Motor neuron (in vitro differentiated cells): ENCODE results near the gene TAGLN2. TPM values are rescaled to one million over a fixed set of nuclear protein-coding genes. Genes with fewer than 3 reads are reported as not detected.
A peak's percentile ranks its signal among the peaks of the same experiment; 100 is the strongest.
"Not testable (repeated sequence)": the region's sequence is repeated elsewhere in the genome, so short reads cannot be mapped to it uniquely, and the experiment has no call there.

Experiments
- ATAC-seq, 8 experiments: fragments of 200-7000 bp; cut with Tn5 transposase; replicated peaks in 6 of 8; 2 replicates each; pipeline ENCODE4 v1.8.0; 2021; ENCODE audit warnings: mild to moderate bottlenecking in 8 of 8, moderate library complexity in 8 of 8
- H3K27ac ChIP-seq, 2 donors: fragments of 250-450 bp; sonication (Bioruptor Pico); 2 replicates each; pipeline ENCODE4 v1.9.0; 2021; ENCODE audit warnings: antibody characterized with exemption in 2 of 2, mild to moderate bottlenecking in 2 of 2, moderate library complexity in 1 of 2
- H3K4me1 ChIP-seq, 2 donors: fragments of 250-450 bp; sonication (Bioruptor Pico); replicated peaks in 1 of 2; 2 replicates each; pipeline ENCODE4 v1.6.1; 2021; ENCODE audit warnings: antibody characterized with exemption in 2 of 2, mild to moderate bottlenecking in 2 of 2, moderate library complexity in 1 of 2
- H3K4me3 ChIP-seq, 5 donors: fragments of 250-450 bp; sonication (Bioruptor Pico); 2 replicates each; pipeline ENCODE4 v1.9.0; 2021; ENCODE audit warnings: antibody characterized with exemption in 5 of 5, mild to moderate bottlenecking in 5 of 5, moderate library complexity in 4 of 5
- WGBS, 10 experiments: fragments of 450-650 bp; shearing (Covaris generic); methylation state at CpG; one replicate each; pipeline ENCODE4 v1.0.0; 2022; 5-methylcytosine and 5-hydroxymethylcytosine counted together
- in situ Hi-C, 9 experiments: fragments of 400-800 bp; cut with MboI; loops; one replicate each; pipeline ENCODE4 v1.15.0; 2021; ENCODE audit warnings: low sequenced_read_pairs in 9 of 9, low pct_unique_long_range_greater_than_20kb in 2 of 9; ENCODE audit not compliant: unreplicated experiment in 9 of 9
- total RNA-seq, 8 experiments: library from RNA; unstranded; fragments of 300-600 nt; gene quantifications; 2 replicates each; pipeline versions ENCODE4 v1.2.3 to v1.2.4, GENCODE V29; 2022

The TAGLN2 gene
- total RNA-seq, 8 experiments from 2014 or later, result 9.4 to 296 (median 93.0) TPM

GRCh38 chr1:159916242-159917051 is 8.9 kb downstream of the TAGLN2 start:
- 26 to 90% (median 52%) methylated on average over 2 to 8 of the region's 9 CpGs for WGBS, 10 experiments
- H3K27ac ChIP-seq, result no peak overlapping the region

GRCh38 chr1:159915571-159916241 is 9.6 kb downstream of the TAGLN2 start:
- ATAC-seq, result peak in 7 of 8 experiments; percentile 9 to 67 (median 25)
- peaks cover 10 to 14% of the 10 kb centered on the region in 2 donors for H3K4me1 ChIP-seq
- 20 to 90% (median 44%) methylated on average over 1 to 5 of the region's 5 CpGs for WGBS, 10 experiments
- in situ Hi-C loops, result no loop called here
- no peak overlapping the region for H3K27ac ChIP-seq
- no peak overlapping the region for H3K4me3 ChIP-seq

More at GRCh38 chr1:159916242-159917051, 8.9 kb downstream of the TAGLN2 start:
- Histone ChIP-seq H3K4me1 (peaks cover 10% of the 10 kb centered on the region in 2 donors), H3K4me3 (no peak overlapping the region)
- peak; percentile 20 to 95 (median 85) for ATAC-seq
- in situ Hi-C loops, result no loop called here

DNA sequence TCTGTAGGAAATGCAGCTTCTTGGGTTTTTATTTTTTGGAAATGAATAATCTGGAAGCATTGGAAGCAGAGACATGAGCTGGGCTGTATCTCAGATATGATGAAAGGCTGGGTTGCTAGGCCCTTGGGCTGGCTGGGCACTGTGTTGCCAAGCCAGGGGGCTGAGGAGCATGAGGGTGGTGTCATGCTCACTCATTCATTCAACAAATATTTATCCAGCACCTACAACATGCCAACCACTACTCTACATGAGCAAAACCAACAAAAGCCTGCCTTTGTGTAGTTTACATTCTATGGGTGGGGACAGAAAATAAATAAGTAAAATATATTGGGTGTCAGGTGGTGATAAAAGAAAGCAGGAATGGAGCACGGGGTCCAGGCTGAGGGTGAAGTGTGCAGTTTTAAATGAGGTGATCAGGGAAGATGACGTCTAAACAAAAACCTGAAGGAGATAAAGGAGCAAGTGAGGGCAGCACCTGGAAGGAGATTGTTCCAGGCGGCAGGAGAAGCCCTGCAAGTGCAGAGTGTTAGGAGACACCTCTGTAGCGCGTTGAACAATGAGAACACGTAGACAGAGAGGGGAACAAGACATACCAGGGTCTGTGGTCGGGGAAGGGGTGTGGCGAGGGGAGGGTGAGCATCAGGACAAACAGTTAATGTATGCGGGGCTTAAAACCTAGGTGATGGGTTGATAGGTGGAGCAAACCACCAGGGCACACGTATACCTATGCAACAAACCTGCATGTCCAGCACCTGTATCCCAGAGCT is 10.9 kb downstream of the TAGLN2 start:
- Histone ChIP-seq H3K4me3 (no peak overlapping the region), H3K4me1 (peaks cover 14 to 22% of the 10 kb centered on the region in 2 donors), H3K27ac (no peak overlapping the region)
- in situ Hi-C loops, result no loop called here
- WGBS, 10 experiments, result 17 to 100% (median 83%) methylated on average over 1 to 9 of the region's 10 CpGs; no CpG with 5 or more reads in 1 of the 10 experiments
- ATAC-seq, result peak in 2 of 8 experiments; percentile 29 to 70

DNA sequence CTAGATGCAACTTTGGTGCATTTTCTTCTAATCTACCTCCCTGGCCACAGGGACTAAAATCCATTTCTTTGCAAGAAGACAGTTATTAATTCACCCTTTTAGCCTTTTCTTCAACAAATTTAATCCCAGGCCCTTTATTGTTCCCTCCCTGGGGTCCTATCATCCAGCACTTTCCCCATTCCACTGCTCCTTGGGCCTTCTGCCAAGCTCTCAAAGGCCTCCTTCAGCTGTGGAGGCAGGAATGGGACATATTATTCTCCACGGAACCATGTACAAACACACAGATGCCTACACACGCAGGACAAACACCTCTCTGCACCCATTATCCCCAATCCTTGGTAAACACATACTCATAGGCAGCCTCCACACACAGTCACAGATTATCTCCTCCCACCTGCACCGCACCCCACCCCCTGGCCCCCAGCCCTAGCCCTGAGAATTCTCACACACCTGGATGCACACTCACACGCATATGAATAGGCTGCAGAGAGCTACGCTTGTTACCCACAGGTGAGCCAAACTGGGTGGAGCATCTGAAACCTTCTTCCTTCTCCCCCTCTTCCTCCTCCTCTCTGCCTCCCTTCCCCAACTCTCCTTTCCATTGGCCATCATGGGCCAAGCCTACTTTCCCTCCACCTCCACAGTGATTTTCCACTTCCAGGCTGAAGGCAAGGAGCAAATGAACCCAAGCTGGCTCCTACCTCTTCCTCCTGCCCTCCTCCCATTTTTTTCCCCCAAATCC is 11.7 kb downstream of the TAGLN2 start:
- WGBS, 10 experiments, result 50 to 87% (median 82%) methylated on average over 1 to 5 of the region's 5 CpGs; no CpG with 5 or more reads in 6 of the 10 experiments
- no peak overlapping the region for H3K27ac ChIP-seq
- no peak overlapping the region for H3K4me3 ChIP-seq
- peaks cover 14 to 22% of the 10 kb centered on the region in 2 donors for H3K4me1 ChIP-seq
- in situ Hi-C loops, result no loop called here
- no peak for ATAC-seq

DNA sequence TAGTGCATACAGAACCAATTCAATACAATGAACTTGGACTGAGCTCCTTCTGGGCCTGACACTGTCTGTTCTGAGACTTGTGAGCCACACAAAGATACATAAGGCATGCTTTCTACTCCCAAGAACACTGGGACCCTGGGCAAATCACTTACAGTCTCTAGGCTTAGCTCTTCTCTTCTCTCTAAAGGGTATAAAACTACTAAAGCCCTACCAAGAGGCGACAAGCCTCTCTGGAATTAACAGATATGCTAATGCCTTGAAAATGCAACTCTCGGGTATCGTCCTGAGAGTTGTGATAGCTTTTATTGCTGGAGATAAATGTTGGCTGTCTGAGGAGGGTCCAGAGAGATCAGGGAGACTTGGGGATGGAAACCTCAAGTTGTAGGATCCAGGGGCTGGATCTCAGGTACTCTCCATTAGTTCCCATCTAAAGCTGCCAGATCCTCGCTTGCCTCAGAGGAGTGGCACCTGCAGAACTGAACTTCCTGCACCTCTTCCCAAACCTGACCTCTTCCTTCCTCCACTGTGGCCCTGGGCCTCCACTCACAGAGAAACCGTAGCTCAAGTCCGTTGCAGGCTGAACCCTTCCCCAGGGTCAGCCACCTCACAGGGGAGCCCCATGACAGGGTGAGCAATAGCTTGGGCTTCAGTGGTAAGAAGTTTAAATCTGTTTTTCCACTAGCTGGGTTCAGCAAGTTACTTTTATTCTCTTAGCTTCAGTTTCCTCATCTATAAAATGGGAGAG is 13.8 kb downstream of the TAGLN2 start:
- in situ Hi-C loops, result no loop called here
- ATAC-seq, result no peak
- 66 to 84% (median 82%) methylated on average over 2 to 6 of the region's 6 CpGs; no CpG with 5 or more reads in 5 of the 10 experiments for WGBS, 10 experiments
- Histone ChIP-seq H3K4me3 (no peak overlapping the region), H3K27ac (no peak overlapping the region), H3K4me1 (peaks cover 11 to 17% of the 10 kb centered on the region in 2 donors)

DNA sequence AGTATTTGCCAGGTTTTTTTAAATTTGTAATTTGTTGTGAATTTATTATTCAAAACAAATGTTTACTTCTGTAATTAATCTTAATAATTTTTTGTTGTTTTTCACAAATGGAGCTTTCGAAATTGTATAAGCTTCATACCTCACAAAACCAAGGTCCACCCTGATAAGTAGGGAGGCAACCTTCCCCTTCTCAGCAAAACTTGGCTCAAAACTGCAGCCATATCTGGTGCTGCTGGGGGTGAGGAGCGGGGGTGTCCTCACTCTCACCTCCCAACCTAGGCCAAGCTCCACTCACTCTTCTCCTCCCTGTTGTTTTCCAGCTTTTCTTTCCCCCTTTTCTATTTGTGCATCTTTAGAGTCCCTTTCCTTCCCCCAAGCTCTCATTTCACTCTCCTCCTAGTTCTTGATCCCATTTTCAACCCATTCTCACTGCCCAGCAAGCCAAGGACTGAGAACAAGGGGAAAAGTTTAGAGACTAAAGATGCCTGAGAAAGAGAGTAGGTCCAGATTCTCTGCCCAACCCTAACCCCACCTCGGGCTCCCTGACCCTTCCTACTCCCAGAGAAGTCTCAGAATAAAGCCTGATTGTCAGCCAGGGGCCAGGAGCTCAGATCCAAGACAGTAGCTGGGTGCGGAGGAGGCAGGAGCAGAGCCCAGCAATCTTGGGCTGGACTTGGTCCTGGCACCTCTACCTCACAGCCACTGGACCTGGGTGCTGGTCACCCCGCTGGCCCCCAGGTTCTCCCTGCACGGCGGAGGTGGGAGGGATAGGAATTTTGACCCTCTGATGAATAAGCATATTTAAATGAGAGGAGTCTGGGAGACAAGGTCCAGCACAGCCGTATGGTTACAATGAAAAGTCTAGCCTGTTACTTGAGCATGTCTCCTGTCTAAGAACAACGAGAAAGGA is 17.0 kb downstream of the TAGLN2 start:
- Histone ChIP-seq H3K4me3 (no peak overlapping the region), H3K4me1 (peaks cover 4 to 12% of the 10 kb centered on the region in 2 donors), H3K27ac (no peak overlapping the region)
- in situ Hi-C loops, result no loop called here
- no peak for ATAC-seq
- 29 to 100% (median 73%) methylated on average over 1 to 9 of the region's 9 CpGs for WGBS, 10 experiments

DNA sequence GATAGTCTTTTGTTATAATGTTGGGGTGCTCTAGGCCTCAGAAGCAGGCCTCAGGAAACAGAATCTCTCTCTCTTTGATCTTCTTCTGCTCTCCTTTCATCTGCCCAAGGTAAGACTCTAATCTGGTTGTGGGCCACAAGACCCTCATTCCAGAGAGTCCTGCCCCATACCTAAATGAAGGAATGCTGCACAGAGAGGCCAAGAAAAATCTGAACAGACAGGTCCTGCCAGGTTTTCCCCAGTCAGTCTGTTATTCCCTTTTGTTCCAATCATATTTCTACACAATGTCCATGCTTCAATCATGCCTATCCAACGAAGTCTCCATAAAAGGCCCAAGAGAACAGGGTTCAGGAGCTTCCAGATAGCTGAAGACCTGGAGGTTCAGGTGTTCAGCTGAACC is 18.3 kb downstream of the TAGLN2 start:
- H3K4me3 ChIP-seq, result no peak overlapping the region
- H3K4me1 ChIP-seq, result peaks cover 4 to 12% of the 10 kb centered on the region in 2 donors
- in situ Hi-C loops, result no loop called here
- H3K27ac ChIP-seq, result no peak overlapping the region
- WGBS, 10 experiments, result 40 to 80% (median 60%) methylated on average over 1 of the region's 1 CpG; no CpG with 5 or more reads in 7 of the 10 experiments
- no peak for ATAC-seq

- H3K27ac ChIP-seq, H3K4me1 ChIP-seq, in situ Hi-C loops, H3K4me3 ChIP-seq, ATAC-seq: not testable (repeated sequence)
- 0 to 100% (median 82%) methylated on average over 1 to 3 of the region's 3 CpGs; no CpG with 5 or more reads in 3 of the 10 experiments for WGBS, 10 experiments
Observed at GRCh38 chr1:159904036-159904435, 21.3 kb downstream of the TAGLN2 start.

DNA sequence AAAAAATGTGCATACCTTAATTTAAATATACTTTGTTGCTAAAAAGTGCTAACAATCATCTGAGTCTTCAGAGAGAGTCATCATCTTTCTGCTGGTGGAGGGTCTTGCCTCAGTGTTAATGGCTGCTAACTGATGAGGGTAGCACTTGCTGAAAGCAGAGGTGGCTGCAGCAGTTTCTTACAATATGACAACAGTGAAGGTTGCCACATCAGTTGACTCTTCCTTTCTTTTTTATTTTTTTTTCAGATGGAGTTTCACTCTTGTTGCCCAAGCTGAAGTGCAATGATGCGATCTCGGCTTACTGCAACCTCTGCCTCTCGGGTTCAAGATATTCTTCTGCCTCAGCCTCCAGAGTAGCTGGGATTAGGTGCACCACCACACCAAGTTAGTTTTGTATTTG is 22.8 kb downstream of the TAGLN2 start:
- ATAC-seq, result no peak

DNA sequence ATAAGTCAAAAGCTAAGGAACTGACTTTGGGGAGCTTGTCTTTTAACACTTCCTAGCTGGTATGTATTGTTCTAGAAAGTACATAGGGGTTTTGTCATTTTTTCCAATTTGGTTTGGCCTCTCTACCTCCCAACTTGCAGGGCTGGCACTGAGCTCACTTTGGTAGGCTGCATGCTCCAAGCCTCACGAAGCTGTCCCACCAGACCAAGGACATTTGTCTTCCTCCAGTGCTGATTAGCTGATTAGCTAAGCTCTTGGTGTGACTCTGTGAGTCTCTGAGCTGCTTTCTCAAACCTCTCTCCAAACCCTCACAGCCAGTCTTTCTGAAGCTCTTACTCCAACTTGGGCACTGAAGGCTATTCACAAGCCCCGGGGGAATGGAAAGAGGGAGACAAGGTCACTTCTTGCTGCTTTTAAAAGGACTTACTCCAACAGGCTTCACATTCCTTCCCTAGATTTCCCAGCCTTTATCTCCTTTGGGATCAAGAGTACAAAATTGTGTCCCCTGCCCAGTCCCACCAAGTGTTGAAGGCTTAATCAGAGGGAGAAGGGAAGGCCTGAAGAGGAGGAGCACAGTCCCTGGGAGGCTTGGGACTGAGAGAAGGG is 24.4 kb downstream of the TAGLN2 start:
- ATAC-seq, result no peak
- H3K4me3 ChIP-seq, result no peak overlapping the region
- in situ Hi-C loops, result no loop called here

More for the DNA sequence above, 22.8 kb downstream of the TAGLN2 start:
- 65 to 100% (median 90%) methylated on average over 3 of the region's 3 CpGs; no CpG with 5 or more reads in 4 of the 10 experiments for WGBS, 10 experiments
- H3K27ac ChIP-seq, result no peak overlapping the region
- in situ Hi-C loops, result no loop called here
- H3K4me3 ChIP-seq, result no peak overlapping the region
- peaks cover 3 to 9% of the 10 kb centered on the region in 2 donors for H3K4me1 ChIP-seq

More for the DNA sequence above, 24.4 kb downstream of the TAGLN2 start:
- Histone ChIP-seq H3K4me1 (peaks cover 3 to 9% of the 10 kb centered on the region in 2 donors), H3K27ac (no peak overlapping the region)
- WGBS, 10 experiments, result 78 to 100% (median 89%) methylated on average over 1 to 2 of the region's 2 CpGs; no CpG with 5 or more reads in 6 of the 10 experiments
